H1 (cell line): ENCODE measurements around the gene FGGY. TPM values are rescaled to one million over a fixed set of nuclear protein-coding genes. Genes with fewer than 3 reads are reported as not detected.

Experiments
- BCL11A ChIP-seq, 2 experiments: IDR thresholded peaks; one replicate each; pipeline ENCODE4 v1.6.1; 2011; ENCODE audit warnings: low read depth in 2 of 2, low read length in 2 of 2, mild to moderate bottlenecking in 2 of 2
- EGR1 ChIP-seq: IDR thresholded peaks from 2 replicates; pipeline ENCODE4 v1.6.1; 2011; ENCODE audit warnings: low read depth, low read length, borderline replicate concordance
- JUND ChIP-seq: IDR thresholded peaks from 2 replicates; pipeline ENCODE4 v1.6.1; 2011; ENCODE audit warnings: mild to moderate bottlenecking, improper control_type of control experiment, low read length
- KDM5A ChIP-seq: fragments of 200-600 bp; IDR thresholded peaks from 2 replicates; pipeline ENCODE4 v1.7.1; 2012; ENCODE audit warnings: mild to moderate bottlenecking, low read length, inconsistent platforms, mixed read lengths
- RNF2 ChIP-seq: fragments of 200-900, 300-1000 bp; sonication (generic); IDR thresholded peaks from 2 replicates; pipeline ENCODE4 v1.7.1; 2016; ENCODE audit warnings: borderline replicate concordance, low read depth, mild to moderate bottlenecking, antibody characterized with exemption, low read length; ENCODE audit not compliant: poor library complexity, severe bottlenecking; ENCODE audit errors: missing control alignments
- SRF ChIP-seq: IDR thresholded peaks from 2 replicates; pipeline ENCODE4 v1.6.1; 2011; ENCODE audit warnings: mild to moderate bottlenecking, low read depth, low read length, moderate library complexity
- TAF7 ChIP-seq: optimal IDR thresholded peaks from 2 replicates; pipeline ENCODE3; 2011; ENCODE audit warnings: low read depth, mild to moderate bottlenecking, inconsistent platforms, low read length, moderate library complexity, borderline replicate concordance
- TBP ChIP-seq: IDR thresholded peaks from 2 replicates; pipeline ENCODE4 v1.6.1; 2011; ENCODE audit warnings: low read depth, low read length, improper control_type of control experiment
- polyA plus RNA-seq, 7 experiments: library from polyadenylated mRNA; depleted of rRNA in 3 of 7; stranded (reverse) in 5 of 7; unstranded in 2 of 7; fragments of >200 nt in 5 of 7; fragments of 200-250 nt in 2 of 7; gene quantifications; 1 replicate in 5 of 7; 2 replicates in 1 of 7; 4 replicates in 1 of 7; pipeline versions ENCODE4 v1.2.1 to v1.2.3, GENCODE V29; 2011 to 2013; ENCODE audit warnings: missing spikeins in 2 of 7, mixed read lengths in 2 of 7
- total RNA-seq: library from RNA; stranded (reverse); fragmentation: NEBNext Ultra II Directional; extraction: Animal tissue kit (Norgen Biotek cat#: 25700); gene quantifications from 2 replicates; pipeline ENCODE4 v1.2.1, GENCODE V29; 2021
- TF ChIP-seq, protein P1 (sequence below): fragments of 300-600 bp; sonication (generic); IDR thresholded peaks from 2 replicates; pipeline ENCODE4 v1.7.1; 2012; ENCODE audit warnings: low read length, moderate library complexity, mild to moderate bottlenecking, inconsistent platforms; ENCODE audit not compliant: insufficient replicate concordance
- TF ChIP-seq, protein P2 (sequence below): IDR thresholded peaks from 2 replicates; pipeline ENCODE4 v1.6.1; 2012; ENCODE audit warnings: inconsistent platforms

Gene FGGY
- total and polyA plus RNA-seq, 2 of the 8 experiments (the other 6 are each of a cell fraction or from before 2014, with no cell fraction given) = 10.3 to 12.5 TPM

DNA sequence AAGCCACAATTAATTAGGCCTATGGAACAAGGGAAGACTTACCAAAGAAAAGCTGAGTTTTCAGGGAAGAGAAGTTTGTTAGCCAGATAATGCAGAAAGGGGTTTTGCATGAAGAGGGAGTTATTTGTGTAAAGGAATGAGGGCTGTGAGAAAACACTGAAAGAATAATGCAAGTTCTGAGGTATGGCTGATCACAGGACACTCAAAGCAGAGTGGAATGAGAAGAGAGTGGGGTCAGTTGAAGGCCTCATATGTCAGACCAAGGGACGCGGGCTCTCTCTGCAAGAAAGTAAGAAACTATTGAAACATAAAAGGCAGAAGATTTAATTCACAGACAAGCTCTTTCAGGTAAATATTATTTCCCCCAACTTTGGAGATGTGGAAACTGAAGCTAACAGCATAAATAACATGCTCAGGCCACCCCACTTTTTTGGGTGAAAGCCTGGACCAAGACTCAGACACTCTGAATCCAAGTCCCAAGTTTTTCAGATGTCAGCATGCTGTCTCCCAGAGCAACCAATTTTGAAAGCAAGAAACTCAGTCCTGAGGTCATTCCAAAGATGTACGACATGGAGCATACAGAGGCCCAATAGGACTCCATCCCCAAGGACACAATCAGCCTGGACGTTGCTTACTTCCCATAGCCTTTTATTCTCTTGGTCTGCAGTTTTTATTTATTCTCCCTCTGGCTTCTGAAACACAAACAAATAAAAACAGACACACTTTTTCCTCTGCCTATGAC lies 47.3 kb upstream of the FGGY start (continued):
- TF ChIP-seq, protein P1, sequence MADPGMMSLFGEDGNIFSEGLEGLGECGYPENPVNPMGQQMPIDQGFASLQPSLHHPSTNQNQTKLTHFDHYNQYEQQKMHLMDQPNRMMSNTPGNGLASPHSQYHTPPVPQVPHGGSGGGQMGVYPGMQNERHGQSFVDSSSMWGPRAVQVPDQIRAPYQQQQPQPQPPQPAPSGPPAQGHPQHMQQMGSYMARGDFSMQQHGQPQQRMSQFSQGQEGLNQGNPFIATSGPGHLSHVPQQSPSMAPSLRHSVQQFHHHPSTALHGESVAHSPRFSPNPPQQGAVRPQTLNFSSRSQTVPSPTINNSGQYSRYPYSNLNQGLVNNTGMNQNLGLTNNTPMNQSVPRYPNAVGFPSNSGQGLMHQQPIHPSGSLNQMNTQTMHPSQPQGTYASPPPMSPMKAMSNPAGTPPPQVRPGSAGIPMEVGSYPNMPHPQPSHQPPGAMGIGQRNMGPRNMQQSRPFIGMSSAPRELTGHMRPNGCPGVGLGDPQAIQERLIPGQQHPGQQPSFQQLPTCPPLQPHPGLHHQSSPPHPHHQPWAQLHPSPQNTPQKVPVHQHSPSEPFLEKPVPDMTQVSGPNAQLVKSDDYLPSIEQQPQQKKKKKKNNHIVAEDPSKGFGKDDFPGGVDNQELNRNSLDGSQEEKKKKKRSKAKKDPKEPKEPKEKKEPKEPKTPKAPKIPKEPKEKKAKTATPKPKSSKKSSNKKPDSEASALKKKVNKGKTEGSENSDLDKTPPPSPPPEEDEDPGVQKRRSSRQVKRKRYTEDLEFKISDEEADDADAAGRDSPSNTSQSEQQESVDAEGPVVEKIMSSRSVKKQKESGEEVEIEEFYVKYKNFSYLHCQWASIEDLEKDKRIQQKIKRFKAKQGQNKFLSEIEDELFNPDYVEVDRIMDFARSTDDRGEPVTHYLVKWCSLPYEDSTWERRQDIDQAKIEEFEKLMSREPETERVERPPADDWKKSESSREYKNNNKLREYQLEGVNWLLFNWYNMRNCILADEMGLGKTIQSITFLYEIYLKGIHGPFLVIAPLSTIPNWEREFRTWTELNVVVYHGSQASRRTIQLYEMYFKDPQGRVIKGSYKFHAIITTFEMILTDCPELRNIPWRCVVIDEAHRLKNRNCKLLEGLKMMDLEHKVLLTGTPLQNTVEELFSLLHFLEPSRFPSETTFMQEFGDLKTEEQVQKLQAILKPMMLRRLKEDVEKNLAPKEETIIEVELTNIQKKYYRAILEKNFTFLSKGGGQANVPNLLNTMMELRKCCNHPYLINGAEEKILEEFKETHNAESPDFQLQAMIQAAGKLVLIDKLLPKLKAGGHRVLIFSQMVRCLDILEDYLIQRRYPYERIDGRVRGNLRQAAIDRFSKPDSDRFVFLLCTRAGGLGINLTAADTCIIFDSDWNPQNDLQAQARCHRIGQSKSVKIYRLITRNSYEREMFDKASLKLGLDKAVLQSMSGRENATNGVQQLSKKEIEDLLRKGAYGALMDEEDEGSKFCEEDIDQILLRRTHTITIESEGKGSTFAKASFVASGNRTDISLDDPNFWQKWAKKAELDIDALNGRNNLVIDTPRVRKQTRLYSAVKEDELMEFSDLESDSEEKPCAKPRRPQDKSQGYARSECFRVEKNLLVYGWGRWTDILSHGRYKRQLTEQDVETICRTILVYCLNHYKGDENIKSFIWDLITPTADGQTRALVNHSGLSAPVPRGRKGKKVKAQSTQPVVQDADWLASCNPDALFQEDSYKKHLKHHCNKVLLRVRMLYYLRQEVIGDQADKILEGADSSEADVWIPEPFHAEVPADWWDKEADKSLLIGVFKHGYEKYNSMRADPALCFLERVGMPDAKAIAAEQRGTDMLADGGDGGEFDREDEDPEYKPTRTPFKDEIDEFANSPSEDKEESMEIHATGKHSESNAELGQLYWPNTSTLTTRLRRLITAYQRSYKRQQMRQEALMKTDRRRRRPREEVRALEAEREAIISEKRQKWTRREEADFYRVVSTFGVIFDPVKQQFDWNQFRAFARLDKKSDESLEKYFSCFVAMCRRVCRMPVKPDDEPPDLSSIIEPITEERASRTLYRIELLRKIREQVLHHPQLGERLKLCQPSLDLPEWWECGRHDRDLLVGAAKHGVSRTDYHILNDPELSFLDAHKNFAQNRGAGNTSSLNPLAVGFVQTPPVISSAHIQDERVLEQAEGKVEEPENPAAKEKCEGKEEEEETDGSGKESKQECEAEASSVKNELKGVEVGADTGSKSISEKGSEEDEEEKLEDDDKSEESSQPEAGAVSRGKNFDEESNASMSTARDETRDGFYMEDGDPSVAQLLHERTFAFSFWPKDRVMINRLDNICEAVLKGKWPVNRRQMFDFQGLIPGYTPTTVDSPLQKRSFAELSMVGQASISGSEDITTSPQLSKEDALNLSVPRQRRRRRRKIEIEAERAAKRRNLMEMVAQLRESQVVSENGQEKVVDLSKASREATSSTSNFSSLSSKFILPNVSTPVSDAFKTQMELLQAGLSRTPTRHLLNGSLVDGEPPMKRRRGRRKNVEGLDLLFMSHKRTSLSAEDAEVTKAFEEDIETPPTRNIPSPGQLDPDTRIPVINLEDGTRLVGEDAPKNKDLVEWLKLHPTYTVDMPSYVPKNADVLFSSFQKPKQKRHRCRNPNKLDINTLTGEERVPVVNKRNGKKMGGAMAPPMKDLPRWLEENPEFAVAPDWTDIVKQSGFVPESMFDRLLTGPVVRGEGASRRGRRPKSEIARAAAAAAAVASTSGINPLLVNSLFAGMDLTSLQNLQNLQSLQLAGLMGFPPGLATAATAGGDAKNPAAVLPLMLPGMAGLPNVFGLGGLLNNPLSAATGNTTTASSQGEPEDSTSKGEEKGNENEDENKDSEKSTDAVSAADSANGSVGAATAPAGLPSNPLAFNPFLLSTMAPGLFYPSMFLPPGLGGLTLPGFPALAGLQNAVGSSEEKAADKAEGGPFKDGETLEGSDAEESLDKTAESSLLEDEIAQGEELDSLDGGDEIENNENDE = no peak
- TF ChIP-seq JUND (no peak), TBP (no peak), EGR1 (no peak), RNF2 (no peak), KDM5A (no peak), TAF7 (no peak), BCL11A (IDR thresholded peaks at IDR 0.05; ENCODE audit: low read depth in 2 of 2, low read length in 2 of 2) (no peak), SRF (no peak)
- TF ChIP-seq, protein P2, sequence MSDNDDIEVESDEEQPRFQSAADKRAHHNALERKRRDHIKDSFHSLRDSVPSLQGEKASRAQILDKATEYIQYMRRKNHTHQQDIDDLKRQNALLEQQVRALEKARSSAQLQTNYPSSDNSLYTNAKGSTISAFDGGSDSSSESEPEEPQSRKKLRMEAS = no peak
